ENCODE results near the gene RIMS1.

The RIMS1 gene

GRCh38 chr6:72417759-72418158 is 531.4 kb downstream of the RIMS1 start:
- DNase-seq: no peak

GRCh38 chr6:72418495-72418894 is 532.1 kb downstream of the RIMS1 start:
- peak; percentile 42 for DNase-seq

- DNase-seq: no peak
Observed at GRCh38 chr6:72419966-72420365, 533.6 kb downstream of the RIMS1 start.

GRCh38 chr6:72420409-72420808 is 534.1 kb downstream of the RIMS1 start:
- DNase-seq: no peak

GRCh38 chr6:72421387-72421786 is 535.0 kb downstream of the RIMS1 start:
- no peak for DNase-seq

GRCh38 chr6:72422171-72422570 is 535.8 kb downstream of the RIMS1 start:
- DNase-seq: no peak

- DNase-seq: no peak
Observed at GRCh38 chr6:72424476-72424875, 538.1 kb downstream of the RIMS1 start.

- DNase-seq: no peak
Observed at GRCh38 chr6:72425003-72425681, 538.8 kb downstream of the RIMS1 start.

GRCh38 chr6:72440611-72441010 is 554.3 kb downstream of the RIMS1 start:
- DNase-seq: no peak

- DNase-seq: no peak
Observed at GRCh38 chr6:72446430-72446829, 560.1 kb downstream of the RIMS1 start.

Data from eye (tissue), 1 donor.